ENCODE data around the gene HDLBP.

DNA sequence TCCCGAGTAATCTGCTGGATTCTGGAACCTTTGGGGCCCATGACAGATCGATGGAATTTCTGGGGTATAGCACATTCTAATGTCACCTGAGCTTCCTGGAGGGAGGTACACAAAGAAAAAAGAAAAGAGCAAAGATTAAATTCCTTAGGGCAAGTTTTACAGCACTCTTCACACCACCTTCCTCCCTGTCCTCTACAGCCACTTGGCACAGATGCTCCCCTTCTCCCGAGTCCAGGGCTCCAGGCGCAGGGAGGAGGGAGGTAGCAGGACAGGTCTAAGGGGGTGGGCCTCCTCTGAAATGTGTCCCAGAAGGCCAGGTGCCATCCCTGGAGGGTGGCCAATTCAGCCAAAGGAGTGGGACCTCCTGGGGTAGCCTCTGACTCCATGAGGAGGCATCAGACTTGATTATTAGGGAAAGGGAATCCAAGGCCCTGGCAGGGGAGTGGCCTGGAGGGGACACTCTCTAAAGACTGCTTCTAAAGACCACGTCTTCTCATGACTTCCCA, 76.7 kb downstream of the HDLBP start:
- TF ChIP-seq, protein P1, sequence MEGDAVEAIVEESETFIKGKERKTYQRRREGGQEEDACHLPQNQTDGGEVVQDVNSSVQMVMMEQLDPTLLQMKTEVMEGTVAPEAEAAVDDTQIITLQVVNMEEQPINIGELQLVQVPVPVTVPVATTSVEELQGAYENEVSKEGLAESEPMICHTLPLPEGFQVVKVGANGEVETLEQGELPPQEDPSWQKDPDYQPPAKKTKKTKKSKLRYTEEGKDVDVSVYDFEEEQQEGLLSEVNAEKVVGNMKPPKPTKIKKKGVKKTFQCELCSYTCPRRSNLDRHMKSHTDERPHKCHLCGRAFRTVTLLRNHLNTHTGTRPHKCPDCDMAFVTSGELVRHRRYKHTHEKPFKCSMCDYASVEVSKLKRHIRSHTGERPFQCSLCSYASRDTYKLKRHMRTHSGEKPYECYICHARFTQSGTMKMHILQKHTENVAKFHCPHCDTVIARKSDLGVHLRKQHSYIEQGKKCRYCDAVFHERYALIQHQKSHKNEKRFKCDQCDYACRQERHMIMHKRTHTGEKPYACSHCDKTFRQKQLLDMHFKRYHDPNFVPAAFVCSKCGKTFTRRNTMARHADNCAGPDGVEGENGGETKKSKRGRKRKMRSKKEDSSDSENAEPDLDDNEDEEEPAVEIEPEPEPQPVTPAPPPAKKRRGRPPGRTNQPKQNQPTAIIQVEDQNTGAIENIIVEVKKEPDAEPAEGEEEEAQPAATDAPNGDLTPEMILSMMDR (conservative IDR thresholded peaks at IDR 0.05): no peak
- TF ChIP-seq ZFX (IDR thresholded peaks at IDR 0.05): no peak

Measured in C4-2B (cell line).